Parathyroid adenoma (tissue), 2 donors: ENCODE results near the gene C9orf153.
A peak's percentile ranks its signal among the peaks of the same experiment; 100 is the strongest.

Experiments used
- H2AFZ ChIP-seq: fragments of 300-600 bp; sonication (generic); one replicate; pipeline ENCODE4 v1.7.0; 2017; ENCODE audit warnings: antibody characterized with exemption, mild to moderate bottlenecking
- H3K27ac ChIP-seq: fragments of 300-600 bp; sonication (generic); one replicate; pipeline ENCODE4 v1.7.0; 2017
- H3K27me3 ChIP-seq: fragments of 300-600 bp; sonication (generic); one replicate; pipeline ENCODE4 v1.7.0; 2017; ENCODE audit warnings: low read length; ENCODE audit not compliant: control insufficient read depth, insufficient read depth
- H3K36me3 ChIP-seq: fragments of 300-600 bp; sonication (generic); one replicate; pipeline ENCODE4 v1.7.0; 2017; ENCODE audit warnings: low read length; ENCODE audit not compliant: control insufficient read depth, insufficient read depth
- H3K4me1 ChIP-seq: fragments of 300-600 bp; sonication (generic); one replicate; pipeline ENCODE4 v1.7.0; 2017; ENCODE audit warnings: control low read depth
- H3K4me2 ChIP-seq: fragments of 300-600 bp; sonication (generic); one replicate; pipeline ENCODE4 v1.7.0; 2017; ENCODE audit warnings: low read length
- H3K4me3 ChIP-seq: fragments of 300-600 bp; sonication (generic); one replicate; pipeline ENCODE4 v1.7.0; 2017; ENCODE audit warnings: low read depth, low read length
- H3K79me2 ChIP-seq: fragments of 300-600 bp; sonication (generic); one replicate; pipeline ENCODE4 v1.7.0; 2017; ENCODE audit warnings: control low read depth
- H3K9ac ChIP-seq: fragments of 300-600 bp; sonication (generic); one replicate; pipeline ENCODE4 v1.7.0; 2017; ENCODE audit warnings: mild to moderate bottlenecking
- H3K9me3 ChIP-seq: fragments of 300-600 bp; sonication (generic); one replicate; pipeline ENCODE4 v1.7.0; 2017; ENCODE audit warnings: low read length; ENCODE audit not compliant: control insufficient read depth
- TF ChIP-seq, protein P1 (sequence below): fragments of 300-600 bp; sonication (generic); IDR thresholded peaks from one replicate; pipeline ENCODE4 v1.7.0; 2017; ENCODE audit warnings: antibody characterized with exemption, mild to moderate bottlenecking
- donor health status: primary hyperparathyroidism.

The C9orf153 gene

DNA sequence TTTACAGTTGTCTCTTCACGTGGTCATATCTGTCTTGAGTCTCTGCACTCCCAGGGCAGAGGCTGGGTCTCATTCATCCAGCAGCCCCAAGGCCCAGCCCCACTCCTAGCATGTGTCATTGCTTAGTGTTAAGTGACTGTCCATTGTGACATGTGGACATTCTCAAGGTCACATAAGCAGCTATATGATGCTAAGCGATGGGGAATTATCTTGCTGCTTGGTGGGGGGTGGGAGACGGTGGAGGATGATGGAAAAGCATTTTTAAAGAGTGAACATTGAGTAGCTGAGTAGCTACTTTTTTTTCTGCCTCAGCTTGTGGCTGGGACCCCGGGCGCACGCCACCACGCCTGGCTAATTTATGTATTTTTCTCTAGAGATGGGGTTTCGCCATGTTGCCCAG, at the start of gene C9orf153:
Gene C9orf153, minus strand, starts transcription at position 101 of the 400 bp plus-strand sequence. CDS start 30,054 bp downstream, outside the sequence.
- no peak within 1 kb of the TSS for H2AFZ ChIP-seq
- no peaks in the 10 kb centered on the region for H3K36me3 ChIP-seq
- no peaks in the 10 kb centered on the region for H3K4me1 ChIP-seq
- H3K27ac ChIP-seq: no peak within 1 kb of the TSS
- no peak within 1 kb of the TSS for H3K4me3 ChIP-seq
- no peak within 1 kb of the TSS for H3K4me2 ChIP-seq
- TF ChIP-seq, protein P1, sequence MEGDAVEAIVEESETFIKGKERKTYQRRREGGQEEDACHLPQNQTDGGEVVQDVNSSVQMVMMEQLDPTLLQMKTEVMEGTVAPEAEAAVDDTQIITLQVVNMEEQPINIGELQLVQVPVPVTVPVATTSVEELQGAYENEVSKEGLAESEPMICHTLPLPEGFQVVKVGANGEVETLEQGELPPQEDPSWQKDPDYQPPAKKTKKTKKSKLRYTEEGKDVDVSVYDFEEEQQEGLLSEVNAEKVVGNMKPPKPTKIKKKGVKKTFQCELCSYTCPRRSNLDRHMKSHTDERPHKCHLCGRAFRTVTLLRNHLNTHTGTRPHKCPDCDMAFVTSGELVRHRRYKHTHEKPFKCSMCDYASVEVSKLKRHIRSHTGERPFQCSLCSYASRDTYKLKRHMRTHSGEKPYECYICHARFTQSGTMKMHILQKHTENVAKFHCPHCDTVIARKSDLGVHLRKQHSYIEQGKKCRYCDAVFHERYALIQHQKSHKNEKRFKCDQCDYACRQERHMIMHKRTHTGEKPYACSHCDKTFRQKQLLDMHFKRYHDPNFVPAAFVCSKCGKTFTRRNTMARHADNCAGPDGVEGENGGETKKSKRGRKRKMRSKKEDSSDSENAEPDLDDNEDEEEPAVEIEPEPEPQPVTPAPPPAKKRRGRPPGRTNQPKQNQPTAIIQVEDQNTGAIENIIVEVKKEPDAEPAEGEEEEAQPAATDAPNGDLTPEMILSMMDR: no peak
- no peaks in the 10 kb centered on the region for H3K79me2 ChIP-seq
- H3K9me3 ChIP-seq: no peaks in the 10 kb centered on the region
- H3K9ac ChIP-seq: no peak within 1 kb of the TSS
- H3K27me3 ChIP-seq: no peaks in the 10 kb centered on the region

DNA sequence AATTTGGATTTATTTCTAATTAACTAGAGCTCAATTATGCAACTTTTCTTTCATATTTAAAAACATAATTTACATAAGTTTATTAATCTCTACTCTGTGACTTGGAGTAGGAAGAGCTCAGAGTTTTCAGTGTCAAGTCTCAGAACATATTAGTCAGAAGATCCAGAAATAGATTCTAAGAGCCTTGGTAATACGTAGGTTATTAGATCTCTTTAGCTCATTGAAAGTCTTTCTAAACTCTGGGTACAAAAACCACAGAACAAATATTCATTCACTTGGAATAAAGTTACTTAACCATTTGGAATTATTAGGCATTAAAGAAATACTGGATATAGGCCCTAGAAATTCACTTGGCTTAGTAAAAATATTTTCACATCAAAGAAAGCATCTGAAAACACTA, 49.2 kb upstream of the C9orf153 start:
- Histone ChIP-seq H2AFZ (no peak overlapping the region), H3K4me3 (no peak overlapping the region), H3K9ac (no peak overlapping the region), H3K4me2 (no peak overlapping the region), H3K79me2 (no peaks in the 10 kb centered on the region), H3K36me3 (no peaks in the 10 kb centered on the region), H3K27ac (no peak overlapping the region), H3K9me3 (no peaks in the 10 kb centered on the region), H3K27me3 (no peaks in the 10 kb centered on the region), H3K4me1 (peaks cover 7% of the 10 kb centered on the region)
- TF ChIP-seq, protein P1: no peak

DNA sequence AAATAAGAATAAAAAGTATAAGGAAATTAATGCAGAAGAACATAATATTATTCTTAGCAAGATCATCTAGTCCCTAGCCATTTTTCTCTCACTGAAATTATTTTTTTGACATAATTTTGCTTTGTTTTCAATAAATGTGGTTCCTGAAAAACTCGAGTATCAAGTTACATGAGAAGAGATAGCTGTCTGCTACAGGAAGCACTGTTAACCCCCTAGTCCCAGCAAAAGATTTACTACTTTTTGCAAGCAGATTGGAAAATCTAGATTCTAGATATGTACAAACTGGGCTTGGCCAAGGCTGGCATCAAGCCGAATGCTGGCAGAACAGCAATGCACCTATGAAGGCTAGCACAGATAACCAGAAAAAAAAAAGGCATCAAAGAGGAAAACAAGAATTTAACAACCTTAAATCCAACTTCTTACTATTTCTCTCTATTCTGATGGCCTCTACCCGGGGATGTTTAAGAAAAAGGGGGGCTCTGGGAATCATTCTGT, 44.8 kb upstream of the C9orf153 start:
- H3K79me2 ChIP-seq: no peaks in the 10 kb centered on the region
- H3K9me3 ChIP-seq: no peaks in the 10 kb centered on the region
- no peaks in the 10 kb centered on the region for H3K27me3 ChIP-seq
- peak overlapping the region; percentile 39 for H3K4me2 ChIP-seq
- H3K9ac ChIP-seq: no peak overlapping the region
- H3K36me3 ChIP-seq: no peaks in the 10 kb centered on the region
- TF ChIP-seq, protein P1: no peak
- no peak overlapping the region for H2AFZ ChIP-seq
- no peak overlapping the region for H3K4me3 ChIP-seq
- H3K27ac ChIP-seq: peak overlapping the region; percentile 11
- peaks cover 14% of the 10 kb centered on the region for H3K4me1 ChIP-seq

DNA sequence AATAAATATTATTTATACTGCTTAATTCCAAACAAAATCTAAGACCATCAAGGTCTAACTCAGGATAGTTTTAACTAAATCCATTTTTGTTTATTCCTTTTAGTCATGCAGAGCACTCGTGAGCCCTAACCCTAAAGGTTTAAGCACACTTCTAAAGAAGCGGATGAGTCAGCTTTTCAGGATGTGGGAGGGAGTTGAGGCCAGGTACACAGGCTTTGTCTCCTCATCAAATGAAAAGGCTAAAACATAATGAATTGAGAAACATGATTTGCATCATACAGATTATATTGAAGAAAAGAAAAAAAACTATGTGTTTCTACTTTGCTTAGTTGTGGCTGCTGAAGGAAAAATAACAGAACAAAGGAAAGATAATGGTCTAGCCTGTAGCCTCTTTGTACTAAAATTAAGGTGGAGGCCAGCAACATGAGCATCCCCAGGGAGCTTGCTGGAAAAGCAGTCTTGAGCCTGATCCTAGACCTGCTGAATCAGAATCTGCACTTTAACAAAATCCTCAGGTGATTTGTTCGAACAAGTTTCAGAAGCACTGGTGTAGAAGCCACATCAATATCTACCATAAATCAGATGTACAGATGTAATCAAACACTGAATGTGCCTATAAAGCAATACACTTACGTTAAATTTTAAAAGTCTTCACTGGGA, 44.0 kb upstream of the C9orf153 start:
- no peaks in the 10 kb centered on the region for H3K27me3 ChIP-seq
- no peak overlapping the region for H3K4me3 ChIP-seq
- H3K4me1 ChIP-seq: peaks cover 14% of the 10 kb centered on the region
- no peaks in the 10 kb centered on the region for H3K36me3 ChIP-seq
- H2AFZ ChIP-seq: no peak overlapping the region
- H3K79me2 ChIP-seq: no peaks in the 10 kb centered on the region
- H3K9ac ChIP-seq: no peak overlapping the region
- no peaks in the 10 kb centered on the region for H3K9me3 ChIP-seq
- no peak overlapping the region for H3K27ac ChIP-seq
- TF ChIP-seq, protein P1: no peak
- no peak overlapping the region for H3K4me2 ChIP-seq

DNA sequence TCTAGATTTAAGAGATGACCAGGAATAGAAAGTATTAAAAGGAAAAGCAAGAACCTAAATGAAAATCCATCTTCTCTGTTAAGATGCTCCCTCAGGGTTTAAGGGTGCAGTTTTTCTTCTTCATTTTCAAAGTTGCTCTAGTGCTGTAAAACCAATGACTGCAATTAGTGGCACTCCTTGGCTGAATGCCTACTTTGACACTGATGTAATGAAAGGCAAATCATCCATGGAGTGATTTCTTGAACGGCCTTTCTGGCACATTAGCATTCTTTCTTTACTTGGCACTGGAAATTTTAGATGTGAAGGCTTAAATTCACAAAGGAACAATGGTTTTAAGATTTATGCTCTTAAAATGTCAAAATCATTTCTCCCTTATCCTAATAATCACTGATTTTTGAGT, 42.2 kb upstream of the C9orf153 start:
- Histone ChIP-seq H3K27me3 (no peaks in the 10 kb centered on the region), H3K9me3 (no peaks in the 10 kb centered on the region), H3K9ac (no peak overlapping the region), H2AFZ (no peak overlapping the region), H3K27ac (peak overlapping the region; percentile 11), H3K79me2 (no peaks in the 10 kb centered on the region), H3K4me3 (no peak overlapping the region), H3K4me1 (peaks cover 18% of the 10 kb centered on the region), H3K4me2 (no peak overlapping the region), H3K36me3 (no peaks in the 10 kb centered on the region)
- TF ChIP-seq, protein P1: no peak
